PC-3 (cell line): ENCODE results near the gene COX6A2.

ENCODE experiments used
- CTCF ChIP-seq: fragments of 300-600 bp; sonication (generic); conservative IDR thresholded peaks from 2 replicates; pipeline ENCODE4 v1.5.1; 2017; ENCODE audit warnings: antibody characterized with exemption, low read depth, mild to moderate bottlenecking, low read length
- EZH2phosphoT487 ChIP-seq: fragments of 300-600 bp; sonication (generic); IDR thresholded peaks from 2 replicates; pipeline ENCODE4 v1.6.1; 2018; ENCODE audit warnings: mild to moderate bottlenecking, antibody characterized with exemption, low read length, borderline replicate concordance

- TF ChIP-seq CTCF = no peak
- TF ChIP-seq EZH2phosphoT487 = no peak
Observed at GRCh38 chr16:31427441-31428278, 500 bp downstream of the COX6A2 start.
